ENCODE data around the gene NKAPL.

NKAPL gene

DNA sequence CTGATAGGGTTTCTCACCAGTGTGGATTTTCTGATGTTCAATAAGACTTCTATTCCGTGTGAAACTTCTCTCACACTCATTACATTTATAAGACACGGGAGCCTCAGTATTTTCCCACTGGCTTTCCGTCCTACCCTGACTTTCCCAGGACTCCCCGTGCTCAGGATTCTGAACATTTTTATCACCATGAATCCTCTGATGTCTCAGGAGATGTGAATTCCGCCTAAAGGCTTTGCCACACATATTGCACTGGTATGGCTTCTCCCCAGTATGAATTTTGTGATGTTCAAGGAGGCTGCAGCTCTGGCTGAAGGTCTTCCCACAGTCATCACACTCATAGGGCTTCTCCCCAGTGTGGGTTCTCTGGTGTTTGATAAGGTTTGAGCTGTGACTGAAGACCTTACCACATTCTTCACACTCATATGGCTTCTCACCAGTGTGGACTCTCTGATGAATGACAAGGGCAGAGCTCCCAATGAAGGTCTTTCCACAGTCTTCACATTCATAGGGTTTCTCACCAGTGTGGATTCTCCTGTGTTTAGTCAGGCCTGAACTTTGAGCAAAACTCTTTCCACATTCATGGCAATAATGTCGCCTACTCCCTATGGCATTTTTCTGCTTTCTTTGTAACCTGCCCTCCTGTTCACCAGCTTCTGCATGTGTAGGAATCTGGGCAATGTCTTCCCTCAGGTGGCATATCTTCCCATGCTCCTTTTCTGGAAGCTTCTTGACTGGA, 13.7 kb upstream of the NKAPL start:
- DNase-seq, result no peak

GRCh38 chr6:28248916-28249315, 10.2 kb upstream of the NKAPL start:
- no peak for DNase-seq

DNA sequence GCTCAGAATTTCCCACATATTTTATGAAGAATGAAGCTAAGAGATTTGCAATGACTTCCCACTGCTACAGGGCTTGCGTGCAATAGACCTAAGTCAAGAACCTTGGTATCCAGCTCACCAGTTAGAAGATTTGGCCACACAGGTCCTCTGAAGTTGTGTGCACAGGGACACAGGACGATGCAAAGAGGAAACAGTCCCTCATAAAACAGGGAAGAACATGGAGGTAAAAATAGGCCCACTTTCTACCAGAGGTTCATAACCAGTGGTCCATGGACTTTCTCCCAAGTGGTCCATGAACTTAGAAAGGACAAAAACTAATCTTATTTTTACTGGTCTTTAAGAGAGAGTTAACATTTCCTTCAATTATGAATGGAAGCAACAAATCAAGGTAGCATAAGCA, 8.3 kb upstream of the NKAPL start:
- no peak for DNase-seq

- peak; percentile 9 for DNase-seq
Observed at GRCh38 chr6:28251661-28252008, 7.5 kb upstream of the NKAPL start.

GRCh38 chr6:28252009-28252975, 6.8 kb upstream of the NKAPL start, which contains the start of gene ZKSCAN4:
Gene ZKSCAN4, minus strand, starts transcription at chr6:28252269. Its CDS starts 289 bp downstream, at chr6:28251980.
- peak; percentile 92 for DNase-seq

DNA sequence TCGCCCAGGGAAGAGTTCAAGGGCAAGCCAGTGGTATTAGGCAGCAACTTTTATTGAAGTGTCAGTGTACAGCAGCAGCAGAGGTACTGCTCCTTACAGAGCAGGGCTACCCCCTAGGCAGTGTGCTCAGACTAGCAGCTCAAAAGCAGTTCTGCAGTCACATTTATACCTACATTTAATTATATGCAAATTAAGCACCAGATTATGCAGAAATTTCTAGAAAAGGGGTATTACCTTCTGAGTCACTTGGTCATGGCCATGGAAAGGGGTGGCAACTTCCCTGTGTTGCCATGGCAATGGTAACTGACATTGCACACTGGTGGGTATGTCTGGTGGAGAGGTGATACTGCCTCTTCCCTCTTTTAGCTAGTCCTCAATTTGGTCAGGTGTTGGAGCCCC, 5.0 kb upstream of the NKAPL start:
- DNase-seq, result no peak

- no peak for DNase-seq
Observed at GRCh38 chr6:28257042-28257441, 2.1 kb upstream of the NKAPL start.

DNA sequence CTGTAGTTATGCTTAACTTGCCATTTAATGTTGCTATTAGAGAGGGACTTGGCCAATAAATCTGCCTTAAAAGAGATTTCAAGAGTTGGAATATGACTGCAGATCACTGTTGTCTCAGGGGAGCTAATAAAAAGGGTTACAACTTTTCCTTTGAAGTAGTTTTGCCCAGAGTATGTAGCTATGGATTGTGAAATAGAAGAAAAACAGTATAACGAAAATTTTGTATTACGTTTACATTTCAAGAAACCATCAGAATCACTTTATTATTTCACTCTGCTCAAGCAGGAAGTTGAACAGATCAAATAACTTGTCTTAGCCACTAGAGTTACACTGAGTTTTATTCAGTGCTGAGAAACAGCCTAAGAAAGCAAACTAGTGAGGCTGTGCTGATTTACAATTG, 4.8 kb downstream of the NKAPL start:
- no peak for DNase-seq

- no peak for DNase-seq
Observed at GRCh38 chr6:28264834-28265401, 5.8 kb downstream of the NKAPL start.

- DNase-seq, result no peak
Observed at GRCh38 chr6:28266563-28266961, 7.5 kb downstream of the NKAPL start.

GRCh38 chr6:28266962-28267694, 8.0 kb downstream of the NKAPL start, which contains the start of gene ZSCAN26:
Gene ZSCAN26, plus strand, starts transcription at chr6:28267143. Its CDS starts 4,777 bp downstream, at chr6:28271920.
- peak; percentile 92 for DNase-seq

GRCh38 chr6:28267695-28268059, 8.6 kb downstream of the NKAPL start:
- DNase-seq, result no peak

DNA sequence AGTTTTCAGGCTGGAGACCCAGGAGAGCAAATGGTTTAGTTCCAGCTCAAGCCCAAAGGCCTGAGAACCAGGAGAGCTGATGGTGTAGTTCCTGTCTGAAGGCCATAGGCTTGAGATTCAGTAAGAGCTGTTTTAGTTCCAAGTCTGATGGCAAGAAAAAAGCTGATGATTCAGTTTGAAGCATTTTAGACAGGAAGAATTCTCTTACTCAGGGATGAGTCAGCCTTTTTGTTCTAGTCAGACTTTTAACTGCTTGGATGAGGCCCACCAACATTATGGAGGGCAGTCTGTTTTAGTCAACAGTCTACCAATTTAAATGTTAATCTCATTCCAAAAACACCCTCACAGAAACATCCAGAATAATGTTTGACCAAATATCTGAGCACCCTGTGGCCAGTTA, 10.4 kb downstream of the NKAPL start:
- peak; percentile 23 for DNase-seq

DNA sequence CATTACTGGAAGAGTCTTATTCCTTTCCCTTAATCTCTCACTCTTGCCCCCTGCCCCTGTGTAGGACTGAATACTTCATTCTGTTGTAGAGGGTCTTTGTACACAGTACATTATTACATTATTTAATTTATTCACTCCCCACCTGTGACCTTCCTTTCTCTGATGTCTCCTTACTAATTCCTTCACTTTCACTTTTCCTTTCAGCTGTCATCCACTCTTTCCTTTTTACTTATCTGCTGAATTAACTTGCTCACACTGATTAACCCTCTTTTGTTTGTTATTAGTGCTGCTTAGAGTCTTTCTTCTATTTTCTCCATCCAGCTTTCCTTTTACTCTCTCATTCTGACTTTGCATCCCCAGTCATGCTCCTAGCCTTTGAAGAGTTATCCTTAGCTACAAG, 15.8 kb downstream of the NKAPL start:
- DNase-seq, result no peak

- no peak for DNase-seq
Observed at GRCh38 chr6:28277746-28278145, 18.6 kb downstream of the NKAPL start.

- no peak for DNase-seq
Observed at GRCh38 chr6:28280595-28281287, 21.6 kb downstream of the NKAPL start.

DNA sequence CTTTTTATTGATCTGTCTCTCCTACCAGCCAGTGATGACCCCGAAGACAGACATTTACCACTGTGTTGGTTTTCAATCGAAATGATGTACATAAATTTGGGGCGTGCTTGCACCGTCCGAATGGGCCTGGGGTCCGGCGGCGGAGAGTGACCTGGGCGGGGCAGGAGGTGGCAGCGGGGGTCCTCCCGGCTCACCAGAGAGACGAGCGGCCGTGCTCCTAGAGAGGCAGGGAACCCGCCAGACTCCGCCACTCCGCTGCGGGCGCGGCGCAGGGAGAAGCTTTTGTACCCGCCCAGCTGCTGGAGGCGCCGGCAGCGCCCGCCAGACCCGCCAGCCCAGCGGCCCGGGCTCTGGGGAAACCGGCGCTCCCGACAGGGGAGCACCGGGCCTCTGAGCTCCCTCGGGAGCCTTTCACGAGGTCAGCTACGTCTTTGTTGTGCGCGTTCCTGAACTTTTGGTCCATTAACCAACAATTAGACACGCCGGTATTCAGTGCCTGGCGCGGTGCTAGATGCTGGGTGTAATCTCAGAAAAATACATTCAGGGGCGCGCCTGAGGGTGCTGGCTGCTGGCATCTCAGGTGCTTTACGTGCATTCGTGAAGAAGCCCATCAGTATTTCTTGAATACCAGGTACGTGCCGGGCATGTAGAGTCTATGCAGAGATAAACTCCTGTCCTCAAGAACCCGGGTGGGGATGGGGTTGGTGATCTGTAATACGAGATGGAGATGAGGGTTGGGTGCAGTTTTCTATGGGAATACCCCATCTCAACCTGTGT, 22.4 kb downstream of the NKAPL start, which contains the start of gene PGBD1:
Gene PGBD1, plus strand, starts transcription at position 285 of the 777 bp plus-strand sequence. CDS start 2,242 bp downstream, outside the sequence.
- DNase-seq, result peak; percentile 34

DNA sequence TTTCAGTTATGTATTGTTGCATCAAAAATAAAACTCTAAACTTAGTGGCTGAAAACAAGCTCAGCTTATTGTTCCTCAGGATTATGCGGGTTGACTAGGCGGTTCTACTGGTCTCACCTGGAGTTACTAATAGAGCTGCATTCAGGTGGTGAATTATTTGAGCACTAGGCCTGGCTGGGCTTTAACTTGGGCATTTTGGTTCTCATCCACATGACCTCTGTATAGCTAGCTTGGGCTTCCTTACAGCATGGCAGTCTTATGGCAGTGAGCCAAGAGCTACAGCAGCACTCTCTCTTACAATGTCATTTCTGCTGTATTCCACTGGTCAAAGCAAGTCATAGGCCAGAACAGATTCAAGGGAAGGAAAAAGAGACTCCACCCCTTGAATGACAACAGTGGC, 23.8 kb downstream of the NKAPL start:
- no peak for DNase-seq

- DNase-seq, result no peak
Observed at GRCh38 chr6:28291573-28291972, 32.5 kb downstream of the NKAPL start.

GRCh38 chr6:28295326-28295725, 36.2 kb downstream of the NKAPL start:
- no peak for DNase-seq

- no peak for DNase-seq
Observed at GRCh38 chr6:28296520-28297060, 37.5 kb downstream of the NKAPL start.
